IPS-18c (cell line): Measurements from ENCODE around the gene HAVCR1.

Experiments used
- H3K4me3 ChIP-seq: 2 replicates; pipeline ENCODE4 v1.7.0; 2013; ENCODE audit warnings: low read depth, mild to moderate bottlenecking, low read length, moderate library complexity; ENCODE audit not compliant: insufficient read depth
- H3K9me3 ChIP-seq: one replicate; pipeline ENCODE4 v1.6.1; 2013; ENCODE audit warnings: mild to moderate bottlenecking, low read length, moderate library complexity; ENCODE audit not compliant: control insufficient read depth, insufficient read depth

HAVCR1 gene

GRCh38 chr5:157059093-157059539 lies at the start of gene HAVCR1:
Gene HAVCR1 (minus strand): TSS chr5:157059116. CDS start chr5:157057943, 1,173 bp downstream.
- peaks cover 2% of the 10 kb centered on the region for H3K9me3 ChIP-seq
- H3K4me3 ChIP-seq, result no peak within 1 kb of the TSS

- no peak overlapping the region for H3K4me3 ChIP-seq
- no peaks in the 10 kb centered on the region for H3K9me3 ChIP-seq
These were observed 48.6 kb upstream of the HAVCR1 start for GRCh38 chr5:157107508-157107907.

- Histone ChIP-seq H3K9me3 (no peaks in the 10 kb centered on the region), H3K4me3 (no peak overlapping the region)
These were observed 47.9 kb upstream of the HAVCR1 start for GRCh38 chr5:157106630-157107461.

GRCh38 chr5:157100140-157100679 lies 41.3 kb upstream of the HAVCR1 start:
- no peak overlapping the region for H3K4me3 ChIP-seq

GRCh38 chr5:157088342-157088990 lies 29.6 kb upstream of the HAVCR1 start:
- H3K9me3 ChIP-seq, result no peaks in the 10 kb centered on the region
- H3K4me3 ChIP-seq, result no peak overlapping the region

More at GRCh38 chr5:157100140-157100679, 41.3 kb upstream of the HAVCR1 start:
- H3K9me3 ChIP-seq, result no peaks in the 10 kb centered on the region

GRCh38 chr5:157086751-157087359 lies 27.9 kb upstream of the HAVCR1 start:
- Histone ChIP-seq H3K9me3 (no peaks in the 10 kb centered on the region), H3K4me3 (no peak overlapping the region)

GRCh38 chr5:157085930-157086329 lies 27.0 kb upstream of the HAVCR1 start:
- Histone ChIP-seq H3K9me3 (no peaks in the 10 kb centered on the region), H3K4me3 (no peak overlapping the region)

- Histone ChIP-seq H3K4me3 (no peak overlapping the region), H3K9me3 (no peaks in the 10 kb centered on the region)
These were observed 21.4 kb upstream of the HAVCR1 start for GRCh38 chr5:157080286-157080685.

GRCh38 chr5:157076558-157076957 lies 17.6 kb upstream of the HAVCR1 start:
- H3K9me3 ChIP-seq, result no peaks in the 10 kb centered on the region
- H3K4me3 ChIP-seq, result no peak overlapping the region

GRCh38 chr5:157072508-157072907 lies 13.6 kb upstream of the HAVCR1 start:
- no peak overlapping the region for H3K4me3 ChIP-seq
- no peaks in the 10 kb centered on the region for H3K9me3 ChIP-seq

- Histone ChIP-seq H3K4me3 (no peak overlapping the region), H3K9me3 (no peaks in the 10 kb centered on the region)
These were observed 11.0 kb upstream of the HAVCR1 start for GRCh38 chr5:157069949-157070348.

GRCh38 chr5:157068785-157069184 lies 9.9 kb upstream of the HAVCR1 start:
- H3K9me3 ChIP-seq, result no peaks in the 10 kb centered on the region
- H3K4me3 ChIP-seq, result no peak overlapping the region

- H3K9me3 ChIP-seq, result no peaks in the 10 kb centered on the region
These were observed 9.4 kb upstream of the HAVCR1 start for GRCh38 chr5:157068339-157068738.

GRCh38 chr5:157067005-157067404 lies 8.1 kb upstream of the HAVCR1 start:
- Histone ChIP-seq H3K4me3 (no peak overlapping the region), H3K9me3 (no peaks in the 10 kb centered on the region)

More at GRCh38 chr5:157068339-157068738, 9.4 kb upstream of the HAVCR1 start:
- no peak overlapping the region for H3K4me3 ChIP-seq

- no peaks in the 10 kb centered on the region for H3K9me3 ChIP-seq
- H3K4me3 ChIP-seq, result no peak overlapping the region
These were observed 7.2 kb upstream of the HAVCR1 start for GRCh38 chr5:157066080-157066479.

GRCh38 chr5:157063776-157064430 lies 5.0 kb upstream of the HAVCR1 start:
- Histone ChIP-seq H3K4me3 (no peak overlapping the region), H3K9me3 (peaks cover 2% of the 10 kb centered on the region)

- no peak overlapping the region for H3K4me3 ChIP-seq
- peaks cover 2% of the 10 kb centered on the region for H3K9me3 ChIP-seq
These were observed 975 bp upstream of the HAVCR1 start for GRCh38 chr5:157059891-157060290.
